CD4-positive, alpha-beta T cell (primary cell): ENCODE data around the gene TNFAIP2. TPM values are rescaled to one million over a fixed set of nuclear protein-coding genes. Genes with fewer than 3 reads are reported as not detected.
A peak's percentile ranks its signal among the peaks of the same experiment; 100 is the strongest.
"Not testable (repeated sequence)": the region's sequence is repeated elsewhere in the genome, so short reads cannot be mapped to it uniquely, and the experiment has no call there.

ENCODE experiments used
- ATAC-seq: fragments of 200-7000 bp; cut with Tn5 transposase; one replicate; pipeline ENCODE4 v1.10.0; 2022; ENCODE audit warnings: mild to moderate bottlenecking; ENCODE audit not compliant: poor library complexity
- CTCF ChIA-PET: fragments of 350-600 bp; sonication (Branson Sonifier 250); formaldehyde crosslinking; loops from one replicate; lab custom pipeline; 2021; ENCODE audit warnings: antibody characterized with exemption, inconsistent platforms; lab: Charles Lee
- POLR2A ChIA-PET: fragments of 350-600 bp; sonication (Branson Sonifier 250); formaldehyde crosslinking; loops from one replicate; lab custom pipeline; 2021; ENCODE audit warnings: antibody characterized with exemption, inconsistent platforms; lab: Charles Lee
- DNase-seq, 14 experiments: peaks; one replicate each; pipeline ENCODE4 v3.0.0-alpha.2; 2013 to 2020; ENCODE audit warnings: mixed read lengths in 2 of 14
- H3K27ac ChIP-seq, 2 donors: one replicate each; pipeline versions ENCODE4 v1.5.1 to v1.7.0; 2013; ENCODE audit warnings: low read length in 2 of 2, low read depth in 1 of 2, mild to moderate bottlenecking in 1 of 2
- H3K27me3 ChIP-seq, 2 experiments: 1 replicate in 1 of 2; 2 replicates in 1 of 2; pipeline versions ENCODE4 v1.6.1 to v1.7.0; 2013; ENCODE audit warnings: low read length in 2 of 2, control low read depth in 1 of 2, mild to moderate bottlenecking in 1 of 2, moderate library complexity in 1 of 2; ENCODE audit not compliant: insufficient read depth in 2 of 2, control insufficient read depth in 1 of 2
- H3K36me3 ChIP-seq: one replicate; pipeline ENCODE4 v1.6.1; 2013; ENCODE audit warnings: low read length, control low read depth; ENCODE audit not compliant: insufficient read depth
- H3K4me1 ChIP-seq: one replicate; pipeline ENCODE4 v1.6.1; 2013; ENCODE audit warnings: low read length, control low read depth; ENCODE audit not compliant: insufficient read depth
- H3K4me3 ChIP-seq: one replicate; pipeline ENCODE4 v1.5.1; 2013; ENCODE audit warnings: mild to moderate bottlenecking, low read length, moderate library complexity
- H3K9me3 ChIP-seq, 2 experiments: 1 replicate in 1 of 2; 2 replicates in 1 of 2; pipeline versions ENCODE4 v1.6.1 to v1.7.0; 2013; ENCODE audit warnings: low read length in 2 of 2, mild to moderate bottlenecking in 2 of 2, control low read depth in 1 of 2, moderate library complexity in 1 of 2; ENCODE audit not compliant: control insufficient read depth in 1 of 2, insufficient read depth in 1 of 2
- H3K27ac Mint-ChIP-seq: one replicate; pipeline ENCODE4 v1.8.0; 2020; ENCODE audit warnings: mixed read lengths
- H3K27me3 Mint-ChIP-seq: one replicate; pipeline ENCODE4 v1.8.0; 2021; ENCODE audit warnings: mixed read lengths
- H3K36me3 Mint-ChIP-seq: one replicate; pipeline ENCODE4 v1.8.0; 2021; ENCODE audit warnings: low read depth, mixed read lengths
- H3K4me1 Mint-ChIP-seq: one replicate; pipeline ENCODE4 v1.8.0; 2021; ENCODE audit warnings: low read depth, mixed read lengths
- H3K4me3 Mint-ChIP-seq: one replicate; pipeline ENCODE4 v1.8.0; 2020; ENCODE audit warnings: mild to moderate bottlenecking, mixed read lengths
- H3K9me3 Mint-ChIP-seq: one replicate; pipeline ENCODE4 v1.8.0; 2020; ENCODE audit warnings: mixed read lengths
- CTCF ChIP-seq: fragments of 200-600 bp; IDR thresholded peaks from one replicate; pipeline ENCODE4 v1.8.0; 2022; ENCODE audit warnings: antibody characterized with exemption, mild to moderate bottlenecking
- intact Hi-C, 2 experiments: fragments of 100-400 bp; cut with DNase I in 1 of 2; cut with micrococcal nuclease in 1 of 2; formaldehyde crosslinking; loops; one replicate each; pipeline versions ENCODE4 v1.15.1 to v1.9.0; 2023 to 2025; cut with DNase I, micrococcal nuclease
- total RNA-seq, 174 experiments: library from RNA in 2 of 174; stranded (reverse) in 2 of 174; gene quantifications; one replicate each; pipeline ENCODE4 v1.2.3 and lab custom pipeline; 2021 to 2026

Gene TNFAIP2
- total RNA-seq, 2 experiments from 2014 or later, result 4.4 to 6.1 TPM

- ATAC-seq (no peak), DNase-seq (no peak)
- intact Hi-C loops, result no loop called here
- Histone ChIP-seq H3K4me3 (no peak overlapping the region), H3K27me3 (peaks cover 4 to 15% of the 10 kb centered on the region in 2 experiments), H3K9me3 (no peaks in the 10 kb centered on the region), H3K4me1 (peaks cover 17% of the 10 kb centered on the region), H3K36me3 (no peaks in the 10 kb centered on the region), H3K27ac (no peak overlapping the region)
- Mint-ChIP-seq H3K27ac (no peak overlapping the region), H3K4me1 (peaks cover 8% of the 10 kb centered on the region), H3K36me3 (no peaks in the 10 kb centered on the region), H3K27me3 (peaks cover 19% of the 10 kb centered on the region), H3K4me3 (no peak overlapping the region), H3K9me3 (no peaks in the 10 kb centered on the region)
- ChIA-PET CTCF (interaction anchor here (4.0 kb wide), 1 partner anchor 12 kb away, joined by 15 read pairs; no protein-coding TSS in a partner anchor), POLR2A (no interaction called here)
- TF ChIP-seq CTCF, result no peak
Observed at GRCh38 chr14:103116636-103117035, 6.6 kb upstream of the TNFAIP2 start.

- H3K4me3 Mint-ChIP-seq, POLR2A ChIA-PET, H3K4me3 ChIP-seq, intact Hi-C loops, H3K9me3 Mint-ChIP-seq, H3K4me1 Mint-ChIP-seq, H3K9me3 ChIP-seq, H3K36me3 ChIP-seq, H3K27ac Mint-ChIP-seq, ATAC-seq, DNase-seq, H3K36me3 Mint-ChIP-seq, H3K27ac ChIP-seq: not testable (repeated sequence)
- CTCF ChIA-PET, result interaction anchor here (4.0 kb wide), 1 partner anchor 12 kb away, joined by 15 read pairs; no protein-coding TSS in a partner anchor
- peaks cover 24% of the 10 kb centered on the region for H3K4me1 ChIP-seq
- H3K27me3 ChIP-seq, result peaks cover 10 to 22% of the 10 kb centered on the region in 2 experiments
- H3K27me3 Mint-ChIP-seq, result peaks cover 19% of the 10 kb centered on the region
Observed at GRCh38 chr14:103117499-103117898, 5.8 kb upstream of the TNFAIP2 start.

DNA sequence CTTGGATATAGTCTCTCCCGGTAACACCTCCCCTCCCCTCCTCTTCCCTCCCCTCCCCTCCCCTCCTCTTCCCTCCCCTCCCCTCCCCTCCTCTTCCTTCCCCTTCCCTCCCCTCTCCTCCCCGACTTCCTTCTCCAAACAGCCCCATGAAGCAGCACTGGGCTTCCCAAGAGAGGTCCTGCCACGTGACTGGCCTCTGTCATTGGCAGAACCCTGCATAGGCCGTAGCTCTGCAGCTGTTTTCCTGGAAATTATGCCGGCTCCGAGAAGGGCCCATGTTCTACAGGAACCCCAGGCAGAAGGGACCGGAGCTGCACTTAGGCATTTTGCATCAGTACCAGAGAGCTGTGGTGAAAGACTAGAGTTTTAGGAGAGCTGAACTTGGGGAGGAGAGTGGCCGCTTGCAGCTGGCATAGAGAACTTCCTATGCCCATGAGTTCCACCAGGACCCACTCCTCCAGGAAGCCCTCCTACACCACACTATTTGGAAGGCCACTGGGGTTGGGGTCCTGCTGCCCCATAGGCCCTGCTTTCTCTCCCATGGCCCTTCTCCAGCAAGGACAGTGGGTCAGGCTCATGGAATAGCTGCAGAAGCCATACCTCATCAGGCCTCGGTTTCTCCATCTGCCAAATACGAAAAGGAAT lies 5.1 kb upstream of the TNFAIP2 start:
- no peaks in the 10 kb centered on the region for H3K36me3 ChIP-seq
- intact Hi-C loops, result no loop called here
- no peak for TF ChIP-seq CTCF
- Mint-ChIP-seq H3K36me3 (no peaks in the 10 kb centered on the region), H3K27ac (no peak overlapping the region), H3K27me3 (peaks cover 19% of the 10 kb centered on the region), H3K4me1 (peaks cover 8% of the 10 kb centered on the region), H3K9me3 (no peaks in the 10 kb centered on the region), H3K4me3 (no peak overlapping the region)
- ATAC-seq (no peak), DNase-seq (peak in 2 of 14 experiments; percentile 43 to 46)
- H3K27me3 ChIP-seq, result peaks cover 15 to 28% of the 10 kb centered on the region in 2 experiments
- H3K9me3 ChIP-seq, result peaks cover 0 to 4% of the 10 kb centered on the region in 2 experiments
- ChIA-PET POLR2A (no interaction called here), CTCF (interaction anchor here (4.0 kb wide), 1 partner anchor 13 kb away, joined by 15 read pairs; no protein-coding TSS in a partner anchor)
- H3K4me1 ChIP-seq, result peaks cover 30% of the 10 kb centered on the region
- no peak overlapping the region for H3K27ac ChIP-seq
- H3K4me3 ChIP-seq, result no peak overlapping the region
